Measurements from ENCODE around the gene HEATR5A. TPM values are rescaled to one million over a fixed set of nuclear protein-coding genes. Genes with fewer than 3 reads are reported as not detected.
A peak's percentile ranks its signal among the peaks of the same experiment; 100 is the strongest.

The HEATR5A gene
- polyA plus RNA-seq, 2 of the 4 experiments (the other 2 are of a cell fraction) = 29.5 to 49.5 TPM

- H3K9me3 ChIP-seq = no peaks in the 10 kb centered on the region
- no peak overlapping the region for H3K4me3 ChIP-seq
- 87% methylated on average over 3 of the region's 3 CpGs for WGBS (ENCODE audit: missing lambda C conversion rate)
- H3K27ac ChIP-seq = no peak overlapping the region
- H3K4me2 ChIP-seq = no peak overlapping the region
- no peak for TF ChIP-seq HOXB5 (CRISPR knock-in tag; IDR thresholded peaks at IDR 0.05)
- TF ChIP-seq MAFK (IDR thresholded peaks at IDR 0.05; ENCODE audit: partially characterized antibody) = peak; percentile 74
- H3K4me1 ChIP-seq = no peaks in the 10 kb centered on the region
- no peak for DNase-seq (ENCODE audit: low read depth in 1 of 2, low spot score in 1 of 2)
- no peak for FAIRE-seq
- ChIA-PET CTCF (interaction anchor here (0.9 to 2.0 kb wide), 3 partner anchors 11 to 21 kb away, joined by 3 to 7 read pairs (median 5); no protein-coding TSS in a partner anchor), POLR2A (interaction anchor here (1.4 kb wide), 1 partner anchor 25 kb away, joined by 5 read pairs; the partner anchor contains the start of gene HEATR5A)
- no peak for ATAC-seq
Measured at GRCh38 chr14:31395119-31395518, 25.2 kb downstream of the HEATR5A start.

- FAIRE-seq (no peak), DNase-seq (ENCODE audit: low read depth in 1 of 2, low spot score in 1 of 2) (no peak), ATAC-seq (no peak)
- Histone ChIP-seq H3K4me3 (no peak overlapping the region), H3K9me3 (no peaks in the 10 kb centered on the region), H3K27ac (no peak overlapping the region), H3K4me2 (no peak overlapping the region), H3K4me1 (no peaks in the 10 kb centered on the region)
- TF ChIP-seq CEBPB (IDR thresholded peaks at IDR 0.05) = no peak
- POLR2A ChIA-PET = no interaction called here
- CTCF ChIA-PET = interaction anchor here (0.5 to 1.2 kb wide), 3 partner anchors 12 to 1249 kb away, joined by 3 read pairs; no protein-coding TSS in a partner anchor
Measured at GRCh38 chr14:31391977-31392503, 28.3 kb downstream of the HEATR5A start.

DNA sequence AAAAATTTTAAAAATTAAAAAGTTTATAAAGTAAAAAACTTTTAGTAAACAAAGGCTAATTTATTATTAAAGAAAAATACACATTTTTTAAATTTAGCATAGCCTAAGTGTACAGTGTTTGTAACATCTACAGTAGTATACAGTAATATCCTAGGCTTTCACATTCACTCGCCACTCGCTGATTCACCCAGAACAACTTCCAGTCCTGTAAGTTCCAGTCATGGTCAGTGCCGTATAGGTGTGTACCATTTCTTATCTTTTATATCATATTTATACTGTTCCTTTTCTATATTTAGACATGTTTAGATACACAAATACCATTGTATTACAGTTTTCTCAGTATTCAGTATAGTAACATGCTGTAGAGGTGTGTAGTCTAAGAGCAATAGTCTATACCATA lies 28.9 kb downstream of the HEATR5A start:
- Histone ChIP-seq H3K9me3 (no peaks in the 10 kb centered on the region), H3K27ac (no peak overlapping the region), H3K4me3 (no peak overlapping the region), H3K4me2 (no peak overlapping the region), H3K4me1 (no peaks in the 10 kb centered on the region)
- 93% methylated on average over 3 of the region's 3 CpGs for WGBS (ENCODE audit: missing lambda C conversion rate)
- no peak for TF ChIP-seq MYC (IDR thresholded peaks at IDR 0.05; ENCODE audit: borderline replicate concordance, low read length)
- TF ChIP-seq RAD21 (conservative IDR thresholded peaks at IDR 0.05 in 1 of 2, IDR thresholded peaks at IDR 0.05 in 1 of 2) = no peak
- TF ChIP-seq GATA3 (IDR thresholded peaks at IDR 0.05; ENCODE audit: borderline replicate concordance) = no peak
- no peak for TF ChIP-seq CBX2 (IDR thresholded peaks at IDR 0.05; ENCODE audit: borderline replicate concordance, low read depth)
- no peak for TF ChIP-seq RARB (CRISPR knock-in tag; IDR thresholded peaks at IDR 0.05)
- no peak for DNase-seq (ENCODE audit: low read depth in 1 of 2, low spot score in 1 of 2)
- POLR2A ChIA-PET = no interaction called here
- no peak for FAIRE-seq
- no peak for ATAC-seq
- CTCF ChIA-PET = interaction anchor here (1.0 to 1.2 kb wide), 2 partner anchors 12 to 14 kb away, joined by 3 read pairs; no protein-coding TSS in a partner anchor

DNA sequence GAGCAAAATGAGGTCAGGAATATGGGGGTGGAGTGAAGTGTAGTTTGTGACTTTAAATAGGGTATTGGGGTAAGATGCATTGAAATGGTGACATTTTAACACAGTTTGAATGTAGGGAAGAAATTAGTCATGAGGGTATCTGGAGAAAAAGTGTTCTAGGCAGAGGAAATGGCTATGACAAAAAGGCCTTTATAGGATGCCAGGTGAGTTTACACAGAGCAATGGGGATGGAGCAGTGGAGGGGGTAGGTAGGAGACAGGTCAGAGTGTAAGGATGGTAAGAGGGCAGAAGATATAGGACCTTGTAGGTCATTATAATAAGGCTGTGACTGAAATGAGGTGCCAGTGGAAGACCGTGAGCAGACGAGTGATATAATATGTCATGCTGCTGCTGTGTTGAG lies 30.4 kb downstream of the HEATR5A start:
- no peak for TF ChIP-seq JUN (IDR thresholded peaks at IDR 0.05)
- TF ChIP-seq ZNF302 (CRISPR knock-in tag; IDR thresholded peaks at IDR 0.05) = no peak
- no peak for TF ChIP-seq BCL3 (IDR thresholded peaks at IDR 0.05)
- no peak for TF ChIP-seq ZSCAN20 (CRISPR knock-in tag; IDR thresholded peaks at IDR 0.05)
- WGBS (ENCODE audit: missing lambda C conversion rate) = 95% methylated on average over 2 of the region's 2 CpGs

GRCh38 chr14:31388687-31389413 lies 31.5 kb downstream of the HEATR5A start:
- TF ChIP-seq HOXA7 (CRISPR knock-in tag; IDR thresholded peaks at IDR 0.05) (no peak), CEBPB (IDR thresholded peaks at IDR 0.05) (no peak), CHD2 (IDR thresholded peaks at IDR 0.05; ENCODE audit: low read length, partially characterized antibody) (no peak), USF2 (IDR thresholded peaks at IDR 0.05) (no peak), BHLHE40 (IDR thresholded peaks at IDR 0.05; ENCODE audit: low read depth, low read length) (no peak), KDM1A (IDR thresholded peaks at IDR 0.05; ENCODE audit: low read depth) (no peak), FOXS1 (CRISPR knock-in tag; IDR thresholded peaks at IDR 0.05) (no peak), MAZ (IDR thresholded peaks at IDR 0.05; ENCODE audit: borderline replicate concordance, low read depth, low read length) (no peak), RARB (CRISPR knock-in tag; IDR thresholded peaks at IDR 0.05) (no peak)
- H3K4me2 ChIP-seq = no peak overlapping the region
- H3K4me3 ChIP-seq = no peak overlapping the region
- no peak for FAIRE-seq
- H3K27ac ChIP-seq = no peak overlapping the region
- H3K9me3 ChIP-seq = no peaks in the 10 kb centered on the region
- no peak for ATAC-seq
- 88% methylated on average over 5 of the region's 5 CpGs for WGBS (ENCODE audit: missing lambda C conversion rate)
- no peaks in the 10 kb centered on the region for H3K4me1 ChIP-seq
- POLR2A ChIA-PET = no interaction called here
- CTCF ChIA-PET = interaction anchor here (0.6 kb wide), 1 partner anchor 29 kb away, joined by 3 read pairs; no protein-coding TSS in a partner anchor
- no peak for DNase-seq (ENCODE audit: low read depth in 1 of 2, low spot score in 1 of 2)

More for the DNA sequence above, 30.4 kb downstream of the HEATR5A start:
- FAIRE-seq (no peak), ATAC-seq (no peak), DNase-seq (ENCODE audit: low read depth in 1 of 2, low spot score in 1 of 2) (no peak)
- Histone ChIP-seq H3K27ac (no peak overlapping the region), H3K4me3 (no peak overlapping the region), H3K4me1 (no peaks in the 10 kb centered on the region), H3K9me3 (no peaks in the 10 kb centered on the region), H3K4me2 (no peak overlapping the region)
- ChIA-PET CTCF (interaction anchor here (1.4 kb wide), 1 partner anchor 182 kb away, joined by 3 read pairs; the partner anchor contains the start of gene HECTD1), POLR2A (no interaction called here)
